ENCODE measurements around the gene MTHFD1.

MTHFD1 gene

GRCh38 chr14:64508215-64508776, 120.1 kb downstream of the MTHFD1 start:
- Histone ChIP-seq H3K9ac (ENCODE audit: low read depth, low read length) (no peak overlapping the region), H3K4me1 (ENCODE audit: insufficient read depth, low read length) (peaks cover 36% of the 10 kb centered on the region), H3K27ac (ENCODE audit: low read depth, low read length) (no peak overlapping the region), H3K36me3 (ENCODE audit: insufficient read depth, low read length) (no peaks in the 10 kb centered on the region; the same call in 1 of the 2 replicates), H3K9me3 (ENCODE audit: insufficient read depth, low read depth, low read length) (no peaks in the 10 kb centered on the region), H3K4me3 (ENCODE audit: low read length) (no peak overlapping the region), H3K27me3 (ENCODE audit: insufficient read depth, low read length) (no peaks in the 10 kb centered on the region)
- 57% methylated on average over 1 of the region's 1 CpG for WGBS

DNA sequence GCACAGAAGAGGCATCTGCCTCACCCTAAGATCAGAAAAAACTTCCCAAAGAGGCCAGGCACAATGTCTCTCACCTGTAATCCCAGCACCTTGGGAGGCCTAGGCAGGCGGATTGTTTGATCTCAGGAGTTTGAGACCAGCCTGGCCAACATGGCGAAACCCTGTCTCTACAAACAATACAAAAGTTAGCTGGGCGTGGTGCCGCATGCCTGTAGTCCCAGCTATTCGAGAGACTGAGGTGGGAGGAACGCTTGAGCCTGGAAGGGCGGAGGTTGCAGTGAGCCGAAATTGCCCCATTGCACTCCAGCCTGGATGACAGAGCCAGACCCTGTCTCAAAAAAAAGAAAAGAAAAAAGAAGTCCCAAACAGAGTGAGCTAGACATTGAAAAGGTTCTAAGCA, 120.9 kb downstream of the MTHFD1 start:
- 58% methylated on average over 8 of the region's 8 CpGs for WGBS
- Histone ChIP-seq H3K4me3 (ENCODE audit: low read length) (no peak overlapping the region), H3K36me3 (ENCODE audit: insufficient read depth, low read length) (no peaks in the 10 kb centered on the region; the same call in 1 of the 2 replicates), H3K4me1 (ENCODE audit: insufficient read depth, low read length) (peaks cover 36% of the 10 kb centered on the region), H3K9ac (ENCODE audit: low read depth, low read length) (no peak overlapping the region), H3K27me3 (ENCODE audit: insufficient read depth, low read length) (no peaks in the 10 kb centered on the region), H3K27ac (ENCODE audit: low read depth, low read length) (no peak overlapping the region), H3K9me3 (ENCODE audit: insufficient read depth, low read depth, low read length) (no peaks in the 10 kb centered on the region)

All from HUES64 (cell line).